ENCODE measurements around the gene SVOP.
"Not testable (repeated sequence)": the region's sequence is repeated elsewhere in the genome, so short reads cannot be mapped to it uniquely, and the experiment has no call there.

Gene SVOP

GRCh38 chr12:109020796-109021380 lies at the start of gene SVOP:
Gene SVOP (minus strand): TSS chr12:109021068. CDS start chr12:109020868, 200 bp downstream.
- DNase-seq (ENCODE audit: low read depth, low spot score) = peak; percentile 57

GRCh38 chr12:109069307-109070271 lies 48.7 kb upstream of the SVOP start:
- DNase-seq (ENCODE audit: low read depth, low spot score) = no peak

GRCh38 chr12:109065853-109066193 lies 45.0 kb upstream of the SVOP start:
- no peak for DNase-seq (ENCODE audit: low read depth, low spot score)

GRCh38 chr12:109065154-109065852 lies 44.4 kb upstream of the SVOP start:
- DNase-seq (ENCODE audit: low read depth, low spot score) = no peak

- DNase-seq (ENCODE audit: low read depth, low spot score) = no peak
Observed at GRCh38 chr12:109064143-109064542, 43.3 kb upstream of the SVOP start.

GRCh38 chr12:109058773-109059172 lies 37.9 kb upstream of the SVOP start:
- no peak for DNase-seq (ENCODE audit: low read depth, low spot score)

- no peak for DNase-seq (ENCODE audit: low read depth, low spot score)
Observed at GRCh38 chr12:109057376-109057775, 36.5 kb upstream of the SVOP start.

GRCh38 chr12:109056891-109057290 lies 36.0 kb upstream of the SVOP start:
- DNase-seq (ENCODE audit: low read depth, low spot score) = no peak

GRCh38 chr12:109054520-109054919 lies 33.7 kb upstream of the SVOP start:
- no peak for DNase-seq (ENCODE audit: low read depth, low spot score)

- DNase-seq (ENCODE audit: low read depth, low spot score) = not testable (repeated sequence)
Observed at GRCh38 chr12:109054124-109054513, 33.3 kb upstream of the SVOP start.

- DNase-seq (ENCODE audit: low read depth, low spot score) = no peak
Observed at GRCh38 chr12:109053382-109054123, 32.7 kb upstream of the SVOP start.

- peak; percentile 57 for DNase-seq (ENCODE audit: low read depth, low spot score)
Observed at GRCh38 chr12:109052414-109053323, 31.8 kb upstream of the SVOP start, which contains the start of gene USP30. Gene USP30 (plus strand): TSS chr12:109052576. CDS start chr12:109052679, 103 bp downstream.

- DNase-seq (ENCODE audit: low read depth, low spot score) = no peak
Observed at GRCh38 chr12:109052097-109052413, 31.2 kb upstream of the SVOP start.

GRCh38 chr12:109049794-109050193 lies 28.9 kb upstream of the SVOP start:
- DNase-seq (ENCODE audit: low read depth, low spot score) = not testable (repeated sequence)

- not testable (repeated sequence) for DNase-seq (ENCODE audit: low read depth, low spot score)
Observed at GRCh38 chr12:109048706-109049105, 27.8 kb upstream of the SVOP start.

GRCh38 chr12:109047081-109047805 lies 26.4 kb upstream of the SVOP start:
- no peak for DNase-seq (ENCODE audit: low read depth, low spot score)

GRCh38 chr12:109044241-109044640 lies 23.4 kb upstream of the SVOP start:
- DNase-seq (ENCODE audit: low read depth, low spot score) = no peak

- no peak for DNase-seq (ENCODE audit: low read depth, low spot score)
Observed at GRCh38 chr12:109036975-109037374, 16.1 kb upstream of the SVOP start.

GRCh38 chr12:109033239-109034196 lies 12.7 kb upstream of the SVOP start:
- no peak for DNase-seq (ENCODE audit: low read depth, low spot score)
